OCI-LY7 (cell line): ENCODE results near the gene ASB5.

Source experiments
- CTCF ChIP-seq: fragments of 200-600 bp; sonication (generic); conservative IDR thresholded peaks from 2 replicates; pipeline ENCODE4 v1.5.1; 2014; ENCODE audit warnings: mild to moderate bottlenecking, antibody characterized with exemption, low read length, moderate library complexity, mixed read lengths
- EZH2phosphoT487 ChIP-seq: fragments of 200-600 bp; sonication (generic); IDR thresholded peaks from 2 replicates; pipeline ENCODE4 v1.6.1; 2018; ENCODE audit warnings: low read depth, borderline replicate concordance, mild to moderate bottlenecking, mixed run types, antibody characterized with exemption, low read length, moderate library complexity, mixed read lengths

- TF ChIP-seq CTCF = no peak
- TF ChIP-seq EZH2phosphoT487 = no peak
Measured at GRCh38 chr4:176298664-176299063, 29.6 kb upstream of the ASB5 start.
